Gastroesophageal sphincter (tissue), 3 donors: Measurements from ENCODE around the gene MTCL1.

Experiments used
- CTCF ChIP-seq, 4 experiments: fragments of 200-600 bp in 2 of 4; fragments of 450-650 bp in 2 of 4; sonication (generic) in 1 of 4; IDR thresholded peaks; one replicate each; pipeline ENCODE4 v1.5.1; 2017 to 2019; ENCODE audit warnings: antibody characterized with exemption in 4 of 4, mild to moderate bottlenecking in 2 of 4, moderate library complexity in 2 of 4
- POLR2A ChIP-seq, 2 donors: fragments of 450-650 bp; IDR thresholded peaks; one replicate each; pipeline ENCODE4 v1.6.1; 2017; ENCODE audit warnings: antibody characterized with exemption in 2 of 2, mild to moderate bottlenecking in 2 of 2, moderate library complexity in 1 of 2

- no peak for TF ChIP-seq CTCF (IDR thresholded peaks at IDR 0.05)
- no peak for TF ChIP-seq POLR2A (IDR thresholded peaks at IDR 0.05)
Observed at GRCh38 chr18:8847066-8847755, 141.9 kb downstream of the MTCL1 start.
